Heart left ventricle (tissue), 16 donors: ENCODE measurements around the gene NANOGP8. TPM values are rescaled to one million over a fixed set of nuclear protein-coding genes. Genes with fewer than 3 reads are reported as not detected.

Experiments used
- ATAC-seq, 4 donors: fragments of 200-7000 bp; cut with Tn5 transposase; one replicate each; pipeline ENCODE4 v1.9.1; 2020 to 2022; ENCODE audit warnings: moderate library complexity in 4 of 4, mild to moderate bottlenecking in 3 of 4, moderate number of reproducible peaks in 1 of 4
- DNase-seq, 5 donors: peaks; one replicate each; pipeline ENCODE4 v3.0.0-alpha.2; 2020
- H3K27ac ChIP-seq, 12 donors: fragments of 200-600 bp; sonication (generic) in 4 of 12; one replicate each; pipeline versions ENCODE4 v1.5.0 to v1.8.0; 2016 to 2022; ENCODE audit warnings: mild to moderate bottlenecking in 2 of 12
- H3K27me3 ChIP-seq, 9 donors: fragments of 200-600 bp; sonication (generic) in 2 of 9; one replicate each; pipeline versions ENCODE4 v1.5.1 to v1.8.0; 2016 to 2022; ENCODE audit warnings: mild to moderate bottlenecking in 3 of 9
- H3K36me3 ChIP-seq, 9 donors: fragments of 200-600 bp; sonication (generic) in 2 of 9; one replicate each; pipeline versions ENCODE4 v1.5.0 to v1.8.0; 2018 to 2022; ENCODE audit warnings: mild to moderate bottlenecking in 2 of 9
- H3K4me1 ChIP-seq, 12 donors: fragments of 200-600 bp; sonication (generic) in 4 of 12; one replicate each; pipeline versions ENCODE4 v1.5.0 to v1.8.0; 2016 to 2022; ENCODE audit warnings: mild to moderate bottlenecking in 3 of 12
- H3K4me3 ChIP-seq, 12 donors: fragments of 200-600 bp; sonication (generic) in 4 of 12; one replicate each; pipeline versions ENCODE4 v1.5.0 to v1.8.0; 2017 to 2022; ENCODE audit warnings: mild to moderate bottlenecking in 9 of 12, moderate library complexity in 4 of 12
- H3K9me3 ChIP-seq, 12 donors: fragments of 200-600 bp; sonication (generic) in 4 of 12; one replicate each; pipeline versions ENCODE4 v1.5.0 to v1.8.0; 2016 to 2022; ENCODE audit warnings: mild to moderate bottlenecking in 1 of 12
- CTCF ChIP-seq, 12 donors: fragments of 200-600 bp; sonication (generic) in 4 of 12; IDR thresholded peaks; one replicate each; pipeline versions ENCODE4 v1.5.0 to v1.8.0; 2018 to 2022; ENCODE audit warnings: antibody characterized with exemption in 12 of 12, mild to moderate bottlenecking in 5 of 12
- POLR2A ChIP-seq, 2 donors: fragments of 450-650 bp; IDR thresholded peaks; one replicate each; pipeline ENCODE4 v1.6.1; 2017; ENCODE audit warnings: antibody characterized with exemption in 2 of 2, mild to moderate bottlenecking in 2 of 2, moderate library complexity in 2 of 2
- WGBS, 4 donors: extraction: QIAGEN DNeasy Blood & Tissue Kit in 2 of 4; methylation state at CpG; one replicate each; pipeline versions ENCODE4 v1.1.5 to v1.1.7; 2013 to 2018; 5-methylcytosine and 5-hydroxymethylcytosine counted together
- intact Hi-C, 10 donors: fragments of 100-400 bp; cut with DNase I; formaldehyde crosslinking; loops; one replicate each; pipeline versions ENCODE4 v1.11.1 to v1.14.2; 2022
- polyA plus RNA-seq, 2 donors: library from polyadenylated mRNA; stranded (reverse); fragments of 200-250 nt; gene quantifications; one replicate each; pipeline ENCODE4 v1.2.3, GENCODE V29; 2013
- total RNA-seq, 9 donors: library from RNA; depleted of rRNA in 2 of 9; stranded (reverse); fragments of >200 nt in 2 of 9; fragmentation: NEBNext Ultra II Directional in 3 of 9; extraction: Animal tissue kit (Norgen Biotek cat#: 25700) in 3 of 9; gene quantifications; one replicate each; pipeline versions ENCODE4 v1.1.0 to v1.2.4, GENCODE V29; 2016 to 2023
- donor health status: ischemic (EF 13 %, LVEDD 7.1; RV severe dilation, severe dysfunction).
- donor health status: healthy with polysubstance abuse.
- donor health status: DM: no; HTN: yes; CAD: no.
- donor health status: DM: no; HTN: no; CAD: no.
- donor health status: ischemic (EF 25% LVEDD 6.9; RV normal size, moderate dysfunction).
- donor health status: ischemic (EF 25% LVEDD 5.7; RV mildly dilated, moderate dysfunction).
- donor health status: healthy.
- donor health status: DM: yes; HTN: yes; CAD: no.
- donor health status: ischemic (EF 35%, LVEDD 5.7; RV mildly dilated, moderate dysfunction).
- donor health status: nonischemic (EF 11% LVEDD 7.7; RV severe dilation, severe dysfunction).
- donor health status: DM: yes; HTN: yes; CAD: no.
- donor health status: PGD.
- donor health status: ischemic (EF 29% LVEDD 5.4; RV normal size, mild dysfunction).
- donor health status: nonischemic (EF 23%, LVEDD 6.1; RV moderate dilation, normal function).

The NANOGP8 gene
- total and polyA plus RNA-seq, 11 donors = 0.34 to 0.47 TPM; not detected in 9

GRCh38 chr15:35120173-35120572 is 35.1 kb upstream of the NANOGP8 start:
- 94 to 97% (median 95%) methylated on average over 6 of the region's 6 CpGs for WGBS, 4 donors
- intact Hi-C loops = no loop called here
- no peak overlapping the region for H3K27ac ChIP-seq
- peaks cover 0 to 5% (median 0%) of the 10 kb centered on the region in 12 donors for H3K9me3 ChIP-seq
- H3K36me3 ChIP-seq = no peaks in the 10 kb centered on the region
- no peak for ATAC-seq
- TF ChIP-seq CTCF (IDR thresholded peaks at IDR 0.05) = no peak
- no peak for TF ChIP-seq POLR2A (IDR thresholded peaks at IDR 0.05)
- H3K4me3 ChIP-seq = no peak overlapping the region
- H3K4me1 ChIP-seq = no peaks in the 10 kb centered on the region
- DNase-seq = no peak
- H3K27me3 ChIP-seq = no peaks in the 10 kb centered on the region

GRCh38 chr15:35118960-35119359 is 33.9 kb upstream of the NANOGP8 start:
- no peak overlapping the region for H3K4me3 ChIP-seq
- H3K9me3 ChIP-seq = no peaks in the 10 kb centered on the region
- no peaks in the 10 kb centered on the region for H3K27me3 ChIP-seq
- no peak for ATAC-seq
- no peaks in the 10 kb centered on the region for H3K36me3 ChIP-seq
- no peak for DNase-seq
- H3K27ac ChIP-seq = no peak overlapping the region
- intact Hi-C loops = no loop called here
- WGBS, 4 donors = 50 to 66% (median 56%) methylated on average over 2 of the region's 2 CpGs
- TF ChIP-seq CTCF (IDR thresholded peaks at IDR 0.05) = no peak
- no peak for TF ChIP-seq POLR2A (IDR thresholded peaks at IDR 0.05)
- no peaks in the 10 kb centered on the region for H3K4me1 ChIP-seq

GRCh38 chr15:35117543-35118265 is 32.6 kb upstream of the NANOGP8 start:
- intact Hi-C loops = no loop called here
- H3K36me3 ChIP-seq = no peaks in the 10 kb centered on the region
- TF ChIP-seq POLR2A (IDR thresholded peaks at IDR 0.05) (no peak), CTCF (IDR thresholded peaks at IDR 0.05) (no peak)
- H3K27me3 ChIP-seq = no peaks in the 10 kb centered on the region
- no peak for DNase-seq
- H3K4me3 ChIP-seq = no peak overlapping the region
- H3K27ac ChIP-seq = no peak overlapping the region
- ATAC-seq = no peak
- H3K4me1 ChIP-seq = no peaks in the 10 kb centered on the region
- no peaks in the 10 kb centered on the region for H3K9me3 ChIP-seq
- 86 to 90% (median 87%) methylated on average over 2 of the region's 2 CpGs for WGBS, 4 donors

DNA sequence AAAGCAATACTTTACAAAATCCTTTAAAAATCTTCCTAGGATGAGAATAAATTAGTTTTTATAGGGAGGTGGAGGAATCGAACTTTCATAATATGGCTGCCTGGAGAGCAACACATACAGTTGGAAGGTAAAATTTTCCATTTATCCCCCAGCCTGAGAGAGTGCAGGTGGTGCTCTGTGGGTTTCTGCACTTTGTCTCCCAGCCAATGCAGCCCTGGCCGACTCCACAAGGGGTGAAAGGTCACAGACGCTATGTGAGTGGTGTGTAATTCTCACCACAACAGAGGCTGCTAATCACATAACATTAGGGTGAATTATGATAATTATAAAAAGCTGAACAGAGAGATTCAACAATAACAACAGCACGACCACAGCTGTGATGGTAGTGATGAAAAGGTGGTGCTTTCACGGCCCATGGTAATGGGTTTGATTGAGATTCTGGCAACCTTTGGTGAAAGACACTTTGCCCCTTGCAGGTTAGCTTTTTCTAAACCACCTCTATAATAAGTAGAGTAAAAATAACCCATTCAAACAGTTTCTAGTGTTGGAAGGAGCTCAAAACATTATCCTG is 30.1 kb upstream of the NANOGP8 start:
- DNase-seq (no peak), ATAC-seq (no peak)
- no peaks in the 10 kb centered on the region for H3K4me1 ChIP-seq
- intact Hi-C loops = no loop called here
- H3K27ac ChIP-seq = no peak overlapping the region
- TF ChIP-seq POLR2A (IDR thresholded peaks at IDR 0.05) = no peak
- TF ChIP-seq CTCF (IDR thresholded peaks at IDR 0.05) = no peak
- no peaks in the 10 kb centered on the region for H3K36me3 ChIP-seq
- H3K9me3 ChIP-seq = no peaks in the 10 kb centered on the region
- no peaks in the 10 kb centered on the region for H3K27me3 ChIP-seq
- no peak overlapping the region for H3K4me3 ChIP-seq
- 50 to 56% (median 52%) methylated on average over 5 of the region's 5 CpGs for WGBS, 4 donors
